Measurements from ENCODE around the gene BEST4. TPM values are rescaled to one million over a fixed set of nuclear protein-coding genes. Genes with fewer than 3 reads are reported as not detected.

The BEST4 gene
- total and polyA plus RNA-seq, 2 of the 8 experiments (the other 6 are each of a cell fraction or from before 2014, with no cell fraction given): 0.76 to 1.4 TPM

DNA sequence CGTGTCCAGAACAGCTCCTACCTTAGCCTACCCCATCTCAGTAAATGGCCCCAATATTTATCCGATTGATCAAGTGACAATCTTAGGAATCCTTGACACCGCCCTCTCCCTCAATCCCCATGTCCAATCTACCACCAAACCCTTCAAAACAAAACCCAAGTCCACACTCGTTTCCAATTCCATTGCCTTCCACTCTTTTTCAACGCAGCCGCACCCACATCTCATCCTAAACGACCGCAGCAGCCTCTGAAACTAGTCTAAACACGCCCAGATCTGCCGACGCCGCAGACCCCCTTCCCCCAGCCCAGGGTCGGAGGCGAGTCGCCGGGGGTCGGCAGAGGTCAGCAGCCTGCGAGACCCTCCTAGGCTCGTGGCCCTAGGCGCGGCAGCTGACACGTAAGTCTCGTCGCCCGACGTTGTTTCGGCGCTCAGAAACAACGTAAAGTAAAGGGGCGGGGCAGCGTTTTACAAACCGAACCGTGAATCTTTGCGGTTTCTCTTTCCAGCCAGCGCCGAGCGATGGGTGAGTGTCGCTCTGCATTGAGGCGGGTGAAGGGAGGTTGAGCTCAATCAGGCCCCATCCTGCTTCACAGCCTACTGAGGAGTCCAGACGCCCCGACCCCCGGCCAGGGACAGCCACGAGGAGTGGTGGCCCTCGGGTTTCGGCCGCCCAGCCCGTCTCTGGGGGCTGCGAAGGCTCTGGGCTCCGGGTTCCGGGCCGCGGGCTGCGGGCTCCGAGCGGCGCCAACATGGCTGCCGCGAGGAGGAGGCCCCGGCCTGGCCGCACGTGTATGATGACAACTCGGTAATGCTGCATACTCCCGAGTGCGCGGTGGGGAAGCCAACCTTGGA is 12.7 kb downstream of the BEST4 start, which contains the start of gene RPS8 (continued):
- no peak for TF ChIP-seq CEBPB (IDR thresholded peaks at IDR 0.05; ENCODE audit: low read depth, low read length)
- peak in 1 of 2 experiments; percentile 51; a peak in 1 of 3 replicates for TF ChIP-seq EP300 (IDR thresholded peaks at IDR 0.05; ENCODE audit: borderline replicate concordance in 1 of 2, low read depth in 2 of 2, low read length in 2 of 2)
- TF ChIP-seq EZH2 (IDR thresholded peaks at IDR 0.05; ENCODE audit: low read depth, low read length, severe bottlenecking): no peak
- TF ChIP-seq, protein P1, sequence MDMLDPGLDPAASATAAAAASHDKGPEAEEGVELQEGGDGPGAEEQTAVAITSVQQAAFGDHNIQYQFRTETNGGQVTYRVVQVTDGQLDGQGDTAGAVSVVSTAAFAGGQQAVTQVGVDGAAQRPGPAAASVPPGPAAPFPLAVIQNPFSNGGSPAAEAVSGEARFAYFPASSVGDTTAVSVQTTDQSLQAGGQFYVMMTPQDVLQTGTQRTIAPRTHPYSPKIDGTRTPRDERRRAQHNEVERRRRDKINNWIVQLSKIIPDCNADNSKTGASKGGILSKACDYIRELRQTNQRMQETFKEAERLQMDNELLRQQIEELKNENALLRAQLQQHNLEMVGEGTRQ (IDR thresholded peaks at IDR 0.05; ENCODE audit: low read length): 0 out of 2 replicates have a peak, but pooled peaks have one; percentile 24
- TF ChIP-seq, protein P2, sequence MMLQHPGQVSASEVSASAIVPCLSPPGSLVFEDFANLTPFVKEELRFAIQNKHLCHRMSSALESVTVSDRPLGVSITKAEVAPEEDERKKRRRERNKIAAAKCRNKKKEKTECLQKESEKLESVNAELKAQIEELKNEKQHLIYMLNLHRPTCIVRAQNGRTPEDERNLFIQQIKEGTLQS (IDR thresholded peaks at IDR 0.05; ENCODE audit: insufficient read depth, low read depth, low read length): peak; percentile 94
- no peak for TF ChIP-seq JUN (IDR thresholded peaks at IDR 0.05; ENCODE audit: low read depth, low read length)
- no peak for TF ChIP-seq EGR1 (IDR thresholded peaks at IDR 0.05; ENCODE audit: borderline replicate concordance, low read depth, low read length)
- TF ChIP-seq BACH1 (IDR thresholded peaks at IDR 0.05; ENCODE audit: low read length): no peak
- peak; percentile 98 to 99 for TF ChIP-seq POLR2A (IDR thresholded peaks at IDR 0.05; ENCODE audit: control extremely low read depth in 1 of 2, low read depth in 2 of 2, low read length in 2 of 2)
- TF ChIP-seq, protein P3, sequence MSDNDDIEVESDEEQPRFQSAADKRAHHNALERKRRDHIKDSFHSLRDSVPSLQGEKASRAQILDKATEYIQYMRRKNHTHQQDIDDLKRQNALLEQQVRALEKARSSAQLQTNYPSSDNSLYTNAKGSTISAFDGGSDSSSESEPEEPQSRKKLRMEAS (IDR thresholded peaks at IDR 0.05): peak; percentile 93
- TF ChIP-seq HDAC2 (IDR thresholded peaks at IDR 0.05; ENCODE audit: borderline replicate concordance in 1 of 2, low read depth in 2 of 2, low read length in 2 of 2): peak in 1 of 2 experiments; percentile 90; a peak in 1 of 4 replicates
- peak; percentile 74; the same call in 1 of the 2 replicates for TF ChIP-seq KDM5A (IDR thresholded peaks at IDR 0.05; ENCODE audit: low read length)
- peak; percentile 96 for TF ChIP-seq PHF8 (conservative IDR thresholded peaks at IDR 0.05; ENCODE audit: low read depth, low read length)
- no peak for TF ChIP-seq CTBP2 (IDR thresholded peaks at IDR 0.05; ENCODE audit: borderline replicate concordance, insufficient read depth, insufficient read length, low read length)
